ENCODE measurements around the gene PRR18. TPM values are rescaled to one million over a fixed set of nuclear protein-coding genes. Genes with fewer than 3 reads are reported as not detected.

The PRR18 gene
- total RNA-seq, 1 donor from 2014 or later: 0.14 TPM

DNA sequence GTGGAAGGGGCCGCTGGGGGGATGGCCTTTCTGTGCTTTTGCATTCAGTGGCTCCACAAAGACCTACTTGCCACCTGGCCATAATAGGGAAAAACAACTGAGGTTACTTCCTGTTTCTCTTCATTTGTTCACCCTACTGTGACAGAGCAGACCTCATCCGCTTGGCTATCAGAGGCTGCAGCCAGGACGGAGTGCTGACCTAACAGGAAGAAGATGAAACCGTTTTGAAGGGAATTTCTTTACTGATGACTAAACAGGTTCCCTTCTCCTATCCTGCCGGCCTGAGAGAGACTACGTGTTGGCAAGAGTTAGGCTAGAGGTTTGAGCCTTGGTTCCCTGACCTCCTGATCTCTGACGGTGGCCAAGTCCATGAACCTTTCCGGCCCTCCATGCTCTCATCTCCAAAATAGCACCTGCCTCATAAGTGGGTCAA is 21.3 kb downstream of the PRR18 start:
- Histone ChIP-seq H2AFZ (ENCODE audit: low read depth, low read length) (no peak overlapping the region), H3K4me1 (ENCODE audit: insufficient read depth, low read length) (no peaks in the 10 kb centered on the region), H3K9me3 (ENCODE audit: insufficient read depth, low read depth, low read length) (no peaks in the 10 kb centered on the region), H4K20me1 (ENCODE audit: insufficient read depth, low read length) (no peaks in the 10 kb centered on the region), H3K36me3 (ENCODE audit: insufficient read depth, low read length) (no peaks in the 10 kb centered on the region), H3K4me3 (ENCODE audit: insufficient read depth, low read depth, low read length) (no peak overlapping the region), H3K27me3 (ENCODE audit: insufficient read depth, low read length) (peaks cover 14% of the 10 kb centered on the region), H3K27ac (ENCODE audit: low read depth, low read length) (no peak overlapping the region), H3K4me2 (ENCODE audit: low read length) (no peak overlapping the region), H3K9ac (ENCODE audit: low read length) (no peak overlapping the region), H3K79me2 (ENCODE audit: insufficient read depth, low read length) (no peaks in the 10 kb centered on the region)
- Mint-ChIP-seq H3K27ac (ENCODE audit: unreplicated experiment) (no peak overlapping the region), H3K4me3 (ENCODE audit: unreplicated experiment) (no peak overlapping the region), H3K4me1 (ENCODE audit: low read depth, unreplicated experiment) (peaks cover 1% of the 10 kb centered on the region), H3K9me3 (ENCODE audit: unreplicated experiment) (no peaks in the 10 kb centered on the region), H3K36me3 (ENCODE audit: low read depth, unreplicated experiment) (no peaks in the 10 kb centered on the region), H3K27me3 (ENCODE audit: low read depth, unreplicated experiment) (peaks cover 50% of the 10 kb centered on the region)
- no peak for TF ChIP-seq EZH2 (IDR thresholded peaks at IDR 0.05; ENCODE audit: insufficient read depth, low read length)
- TF ChIP-seq, protein P1, sequence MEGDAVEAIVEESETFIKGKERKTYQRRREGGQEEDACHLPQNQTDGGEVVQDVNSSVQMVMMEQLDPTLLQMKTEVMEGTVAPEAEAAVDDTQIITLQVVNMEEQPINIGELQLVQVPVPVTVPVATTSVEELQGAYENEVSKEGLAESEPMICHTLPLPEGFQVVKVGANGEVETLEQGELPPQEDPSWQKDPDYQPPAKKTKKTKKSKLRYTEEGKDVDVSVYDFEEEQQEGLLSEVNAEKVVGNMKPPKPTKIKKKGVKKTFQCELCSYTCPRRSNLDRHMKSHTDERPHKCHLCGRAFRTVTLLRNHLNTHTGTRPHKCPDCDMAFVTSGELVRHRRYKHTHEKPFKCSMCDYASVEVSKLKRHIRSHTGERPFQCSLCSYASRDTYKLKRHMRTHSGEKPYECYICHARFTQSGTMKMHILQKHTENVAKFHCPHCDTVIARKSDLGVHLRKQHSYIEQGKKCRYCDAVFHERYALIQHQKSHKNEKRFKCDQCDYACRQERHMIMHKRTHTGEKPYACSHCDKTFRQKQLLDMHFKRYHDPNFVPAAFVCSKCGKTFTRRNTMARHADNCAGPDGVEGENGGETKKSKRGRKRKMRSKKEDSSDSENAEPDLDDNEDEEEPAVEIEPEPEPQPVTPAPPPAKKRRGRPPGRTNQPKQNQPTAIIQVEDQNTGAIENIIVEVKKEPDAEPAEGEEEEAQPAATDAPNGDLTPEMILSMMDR (IDR thresholded peaks at IDR 0.05; ENCODE audit: insufficient read depth, low read depth, low read length): no peak
- no peak for DNase-seq (ENCODE audit: low read depth)
- no peak for FAIRE-seq

DNA sequence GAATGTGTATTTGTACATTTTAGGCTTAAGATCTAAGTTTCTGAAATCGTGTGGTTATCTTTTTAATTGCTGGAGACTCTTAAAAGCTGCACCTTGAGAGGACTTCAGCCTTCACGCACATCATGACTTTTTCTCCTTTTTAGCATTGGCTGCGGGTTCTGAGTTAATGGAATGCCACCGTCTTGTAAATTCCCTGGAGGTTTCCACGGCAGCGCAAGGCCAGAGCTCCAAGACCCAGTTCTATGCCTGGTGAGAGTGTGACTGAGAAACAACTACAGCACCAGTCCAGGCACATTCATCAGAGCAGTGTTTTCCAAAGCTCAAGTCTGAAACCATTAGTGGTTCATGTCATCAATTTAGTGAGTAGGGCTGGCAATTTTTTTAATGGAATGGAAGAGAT is 23.0 kb downstream of the PRR18 start:
- no peak for DNase-seq (ENCODE audit: low read depth)
- Histone ChIP-seq H3K79me2 (ENCODE audit: insufficient read depth, low read length) (no peaks in the 10 kb centered on the region), H3K4me1 (ENCODE audit: insufficient read depth, low read length) (no peaks in the 10 kb centered on the region), H3K9me3 (ENCODE audit: insufficient read depth, low read depth, low read length) (no peaks in the 10 kb centered on the region), H3K27ac (ENCODE audit: low read depth, low read length) (no peak overlapping the region), H3K27me3 (ENCODE audit: insufficient read depth, low read length) (peaks cover 14% of the 10 kb centered on the region), H3K9ac (ENCODE audit: low read length) (no peak overlapping the region), H4K20me1 (ENCODE audit: insufficient read depth, low read length) (no peaks in the 10 kb centered on the region), H3K4me2 (ENCODE audit: low read length) (no peak overlapping the region), H3K36me3 (ENCODE audit: insufficient read depth, low read length) (no peaks in the 10 kb centered on the region), H2AFZ (ENCODE audit: low read depth, low read length) (no peak overlapping the region), H3K4me3 (ENCODE audit: insufficient read depth, low read depth, low read length) (no peak overlapping the region)
- Mint-ChIP-seq H3K36me3 (ENCODE audit: low read depth, unreplicated experiment) (no peaks in the 10 kb centered on the region), H3K4me3 (ENCODE audit: unreplicated experiment) (no peak overlapping the region), H3K4me1 (ENCODE audit: low read depth, unreplicated experiment) (peaks cover 1% of the 10 kb centered on the region), H3K27me3 (ENCODE audit: low read depth, unreplicated experiment) (peaks cover 54% of the 10 kb centered on the region), H3K9me3 (ENCODE audit: unreplicated experiment) (no peaks in the 10 kb centered on the region), H3K27ac (ENCODE audit: unreplicated experiment) (no peak overlapping the region)
- FAIRE-seq: no peak
- TF ChIP-seq EZH2 (IDR thresholded peaks at IDR 0.05; ENCODE audit: insufficient read depth, low read length): no peak
- TF ChIP-seq, protein P1 (IDR thresholded peaks at IDR 0.05; ENCODE audit: insufficient read depth, low read depth, low read length): no peak

DNA sequence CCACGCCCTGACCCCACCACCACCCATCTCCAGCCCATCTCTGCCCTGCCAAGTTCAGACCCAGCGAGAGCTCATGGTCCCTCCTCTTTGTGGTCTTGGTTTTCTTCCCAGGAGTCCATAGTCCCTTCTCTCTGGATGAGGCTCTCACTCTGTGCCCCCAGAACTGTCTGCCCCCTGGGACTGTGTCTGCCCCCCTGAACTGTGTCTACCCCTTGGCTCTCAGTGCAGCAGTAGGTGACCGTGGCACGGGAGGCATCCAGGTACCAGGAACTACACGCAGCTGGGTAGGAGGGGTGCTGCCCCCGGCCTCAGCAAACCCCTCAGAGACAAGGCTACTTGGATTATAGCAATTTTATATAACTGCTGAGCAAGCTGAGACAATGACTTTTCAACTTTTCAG is 23.6 kb downstream of the PRR18 start:
- H3K27me3 Mint-ChIP-seq (ENCODE audit: low read depth, unreplicated experiment): peaks cover 51% of the 10 kb centered on the region
- no peak overlapping the region for H3K4me3 Mint-ChIP-seq (ENCODE audit: unreplicated experiment)
- H3K9me3 Mint-ChIP-seq (ENCODE audit: unreplicated experiment): no peaks in the 10 kb centered on the region
- peaks cover 1% of the 10 kb centered on the region for H3K4me1 Mint-ChIP-seq (ENCODE audit: low read depth, unreplicated experiment)
- Histone ChIP-seq H3K4me1 (ENCODE audit: insufficient read depth, low read length) (no peaks in the 10 kb centered on the region), H3K79me2 (ENCODE audit: insufficient read depth, low read length) (no peaks in the 10 kb centered on the region), H3K9ac (ENCODE audit: low read length) (no peak overlapping the region), H3K4me3 (ENCODE audit: insufficient read depth, low read depth, low read length) (no peak overlapping the region), H2AFZ (ENCODE audit: low read depth, low read length) (no peak overlapping the region), H3K4me2 (ENCODE audit: low read length) (no peak overlapping the region), H3K9me3 (ENCODE audit: insufficient read depth, low read depth, low read length) (no peaks in the 10 kb centered on the region), H3K27me3 (ENCODE audit: insufficient read depth, low read length) (peaks cover 14% of the 10 kb centered on the region), H3K36me3 (ENCODE audit: insufficient read depth, low read length) (no peaks in the 10 kb centered on the region), H3K27ac (ENCODE audit: low read depth, low read length) (no peak overlapping the region), H4K20me1 (ENCODE audit: insufficient read depth, low read length) (no peaks in the 10 kb centered on the region)
- FAIRE-seq (no peak), DNase-seq (ENCODE audit: low read depth) (no peak)
- H3K36me3 Mint-ChIP-seq (ENCODE audit: low read depth, unreplicated experiment): no peaks in the 10 kb centered on the region
- TF ChIP-seq EZH2 (IDR thresholded peaks at IDR 0.05; ENCODE audit: insufficient read depth, low read length): no peak
- TF ChIP-seq, protein P1 (IDR thresholded peaks at IDR 0.05; ENCODE audit: insufficient read depth, low read depth, low read length): no peak
- no peak overlapping the region for H3K27ac Mint-ChIP-seq (ENCODE audit: unreplicated experiment)

All from astrocyte (in vitro differentiated cells and primary cell).